HG03565 (cell line): ENCODE results near the gene VAV1.
A peak's percentile ranks its signal among the peaks of the same experiment; 100 is the strongest.
"Not testable (repeated sequence)": the region's sequence is repeated elsewhere in the genome, so short reads cannot be mapped to it uniquely, and the experiment has no call there.

ENCODE experiments used
- ATAC-seq: cut with Tn5 transposase; IDR thresholded peaks from one replicate; pipeline ENCODE4 v1.9.1; 2021; ENCODE audit warnings: mild to moderate bottlenecking, moderate library complexity; ENCODE audit not compliant: unreplicated experiment

The VAV1 gene

GRCh38 chr19:6736917-6737283 is 35.6 kb upstream of the VAV1 start:
- no peak for ATAC-seq

DNA sequence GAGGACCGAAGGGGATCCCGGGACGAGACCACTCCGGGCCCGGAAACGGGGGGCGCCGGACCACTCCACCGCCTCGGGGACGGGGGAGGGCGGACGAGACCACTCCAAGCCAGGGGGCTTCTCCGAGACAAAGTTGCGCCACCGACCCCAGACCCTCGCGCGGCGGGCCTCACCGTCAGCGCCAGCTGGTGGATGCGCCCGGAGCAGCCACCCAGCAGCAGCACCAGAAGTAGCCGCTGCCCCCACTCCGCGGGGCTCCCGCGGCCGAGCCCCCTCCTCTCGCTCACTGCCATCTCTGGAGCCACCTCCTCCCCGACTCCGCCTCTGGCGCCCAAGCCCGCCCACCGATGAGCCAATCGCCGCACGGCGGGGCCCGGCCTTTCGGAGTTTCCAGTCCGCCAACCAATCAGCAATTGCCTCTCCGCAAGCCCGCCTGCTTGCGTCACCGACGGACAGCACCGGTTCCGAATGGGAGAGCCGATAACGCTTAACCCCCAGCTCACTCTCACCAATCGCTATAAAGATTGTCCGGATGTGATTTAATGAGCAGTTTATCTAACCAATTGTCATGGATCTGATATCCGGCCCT is 35.1 kb upstream of the VAV1 start, which contains the start of gene GPR108:
GPR108 (minus strand) TSS at position 297 of the 589 bp plus-strand sequence; CDS start at position 293, 4 bp downstream.
- ATAC-seq, result peak; percentile 58

DNA sequence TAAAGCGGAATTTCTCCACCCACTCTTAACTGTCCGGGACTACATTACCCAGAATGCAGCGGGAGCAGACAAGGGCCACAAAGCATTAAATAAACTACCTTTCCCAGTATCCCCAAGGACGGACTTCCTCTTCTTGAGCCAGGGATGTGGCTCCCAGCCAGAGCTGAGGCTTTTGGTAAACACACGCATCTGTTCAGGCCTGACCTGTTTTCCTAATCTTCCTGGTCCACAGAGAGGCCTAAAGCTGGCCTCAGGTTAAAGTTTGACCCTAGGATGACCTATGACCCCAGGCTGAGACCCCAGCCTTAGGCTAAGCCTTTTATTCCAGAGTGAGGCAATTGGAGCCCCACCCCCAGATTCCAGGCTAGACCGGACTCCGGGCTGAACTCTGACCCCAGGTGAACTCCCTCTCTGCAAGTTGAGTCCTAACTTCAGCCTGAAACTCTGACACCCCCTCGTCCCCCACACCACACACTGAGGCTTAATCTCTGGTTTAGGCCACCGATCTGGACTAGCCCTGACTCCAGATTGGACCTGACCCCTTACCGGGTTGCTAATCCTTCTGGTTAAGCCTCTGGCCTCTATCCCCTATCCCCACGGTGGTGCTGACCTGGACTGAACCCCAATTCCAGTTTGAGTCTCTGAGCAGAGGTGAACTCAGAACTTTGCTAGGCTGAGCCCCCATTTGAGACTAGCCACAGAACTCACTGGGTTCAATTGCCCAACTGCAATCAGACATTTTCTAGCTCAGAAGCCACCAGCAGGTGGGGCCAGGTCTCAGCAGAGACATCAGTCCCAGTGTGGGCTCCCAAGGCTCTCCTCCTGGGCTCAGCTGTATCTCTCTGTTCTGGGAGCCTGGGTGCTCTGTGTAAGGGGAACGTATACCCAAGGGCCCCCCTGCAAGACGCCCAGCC is 34.4 kb upstream of the VAV1 start:
- no peak for ATAC-seq

DNA sequence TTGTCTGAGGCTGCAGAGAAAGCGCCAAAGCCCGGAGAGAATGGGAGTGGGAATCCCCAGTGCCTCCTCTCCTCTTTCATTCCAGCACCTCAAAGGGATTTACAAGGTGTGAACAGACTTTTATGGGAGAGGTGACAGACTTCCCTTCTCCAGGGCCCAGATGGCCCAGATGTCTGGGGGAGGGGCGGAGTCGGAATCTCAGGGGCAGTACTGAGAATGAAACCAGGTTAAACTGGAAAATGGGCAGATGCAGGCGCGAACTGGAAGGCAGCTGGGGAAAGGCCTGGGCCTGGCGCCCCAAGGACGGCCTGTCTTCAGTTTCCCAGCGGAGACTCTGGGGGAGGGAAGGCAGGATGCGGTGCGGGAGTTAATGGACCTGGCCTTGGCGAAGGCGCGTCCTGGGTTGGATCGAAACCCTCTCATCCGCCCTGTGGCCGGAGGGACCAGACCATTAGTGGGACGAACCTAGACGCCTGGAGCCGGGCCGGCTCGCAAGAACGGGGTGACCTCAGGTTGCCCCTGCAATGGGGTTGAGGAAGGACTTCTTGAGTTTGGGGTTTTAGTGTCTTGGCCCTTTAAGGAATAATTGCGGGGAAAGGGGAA is 33.6 kb upstream of the VAV1 start:
- ATAC-seq, result no peak

DNA sequence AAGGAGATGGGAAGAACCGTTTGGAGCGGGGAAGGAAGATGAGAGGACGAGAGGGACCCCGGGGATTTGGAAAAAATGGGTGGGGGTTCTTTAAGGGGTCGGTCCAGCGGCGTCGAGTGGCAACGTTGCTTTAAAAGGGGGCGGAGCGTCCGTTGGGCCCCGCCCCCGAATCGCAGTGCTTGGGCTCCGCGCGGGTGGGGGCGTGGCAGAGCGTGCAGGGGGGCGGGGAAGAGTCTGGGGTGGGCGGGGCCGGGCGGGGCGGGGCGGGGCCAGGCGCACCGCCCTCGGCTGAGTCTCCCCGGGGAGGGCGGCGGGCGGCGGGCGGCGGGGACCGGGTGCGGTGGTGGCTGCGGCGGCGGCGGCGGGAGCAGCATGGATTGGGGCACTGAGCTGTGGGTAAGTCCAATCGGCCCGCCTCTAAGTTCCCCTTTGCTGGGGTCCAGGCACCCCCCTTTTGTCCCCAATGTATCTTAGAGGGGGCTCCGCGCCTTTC is 33.1 kb upstream of the VAV1 start, which contains the start of gene TRIP10:
TRIP10 (plus strand) TSS at position 291 of the 493 bp plus-strand sequence; CDS start at position 373, 82 bp downstream.
- no peak for ATAC-seq

- no peak for ATAC-seq
These were observed 32.5 kb upstream of the VAV1 start for GRCh38 chr19:6739883-6740588.

GRCh38 chr19:6740589-6741343 is 31.7 kb upstream of the VAV1 start:
- no peak for ATAC-seq

DNA sequence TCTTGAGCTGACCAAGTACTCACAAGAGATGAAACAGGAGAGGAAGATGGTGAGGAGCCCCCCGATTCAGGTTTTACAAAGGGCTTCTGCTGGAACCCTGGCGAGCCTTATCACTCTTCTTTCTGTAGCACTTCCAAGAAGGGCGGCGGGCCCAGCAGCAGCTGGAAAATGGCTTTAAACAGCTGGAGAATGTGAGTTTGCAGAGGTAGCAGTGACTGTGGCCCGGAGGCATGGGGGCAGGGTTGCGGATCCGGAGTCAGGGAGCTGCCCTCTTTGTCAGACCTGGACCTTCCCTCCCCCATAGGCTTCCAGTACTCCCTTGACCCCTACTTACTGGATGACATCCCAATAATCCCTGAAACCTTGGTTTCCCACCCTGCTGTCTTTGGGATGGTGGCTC is 29.4 kb upstream of the VAV1 start:
- no peak for ATAC-seq

DNA sequence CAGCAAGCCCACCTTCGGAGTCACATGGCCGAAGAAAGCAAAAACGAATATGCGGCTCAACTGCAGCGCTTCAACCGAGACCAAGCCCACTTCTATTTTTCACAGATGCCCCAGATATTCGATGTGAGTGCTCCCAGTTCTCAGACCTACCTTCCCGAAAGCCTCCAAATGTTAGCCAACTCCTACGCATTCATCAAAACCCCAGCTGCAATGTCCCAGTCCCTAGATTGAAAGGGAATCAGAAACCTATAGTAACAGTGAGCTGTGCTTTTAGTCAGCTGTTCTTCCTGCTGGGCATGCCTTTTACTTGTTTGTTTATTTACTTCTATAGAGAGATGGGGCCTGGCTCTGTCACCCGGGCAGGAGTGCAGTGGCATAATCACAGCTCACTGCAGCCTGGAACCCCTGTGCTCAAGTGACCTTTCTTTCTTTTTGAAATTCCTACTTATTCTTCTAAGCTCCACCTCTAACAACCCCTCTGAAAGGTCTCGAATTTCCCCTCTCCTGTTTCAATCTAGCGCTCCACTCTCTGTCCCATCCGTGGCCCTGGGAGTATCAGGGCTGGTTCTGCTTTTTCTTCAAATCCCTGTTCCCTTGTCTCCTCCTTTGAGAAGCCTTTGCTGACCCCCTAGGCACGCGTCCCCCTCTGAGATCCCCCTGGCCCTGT is 28.7 kb upstream of the VAV1 start:
- ATAC-seq, result no peak

- ATAC-seq, result no peak
These were observed 27.9 kb upstream of the VAV1 start for GRCh38 chr19:6744381-6745301.

GRCh38 chr19:6745965-6746364 is 26.5 kb upstream of the VAV1 start:
- ATAC-seq, result no peak

DNA sequence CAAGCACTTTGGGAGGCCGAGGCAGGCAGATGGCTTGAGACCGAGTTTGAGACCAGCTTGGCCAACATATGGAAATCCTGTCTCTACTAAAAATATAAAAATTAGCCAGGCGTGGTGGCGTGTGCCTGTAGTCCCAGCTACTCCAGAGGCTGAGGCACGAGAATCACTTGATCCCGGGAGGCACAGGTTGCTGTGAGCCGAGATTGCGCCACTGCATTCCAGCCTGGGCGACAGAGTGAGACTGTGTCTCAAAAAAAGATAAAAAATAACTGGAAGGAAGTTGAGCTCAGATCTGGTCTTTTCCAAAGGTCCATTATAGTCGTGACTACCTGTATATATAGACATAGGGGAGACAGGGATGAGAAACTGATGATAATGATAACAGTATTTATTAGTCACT is 24.0 kb upstream of the VAV1 start:
- ATAC-seq, result not testable (repeated sequence)

DNA sequence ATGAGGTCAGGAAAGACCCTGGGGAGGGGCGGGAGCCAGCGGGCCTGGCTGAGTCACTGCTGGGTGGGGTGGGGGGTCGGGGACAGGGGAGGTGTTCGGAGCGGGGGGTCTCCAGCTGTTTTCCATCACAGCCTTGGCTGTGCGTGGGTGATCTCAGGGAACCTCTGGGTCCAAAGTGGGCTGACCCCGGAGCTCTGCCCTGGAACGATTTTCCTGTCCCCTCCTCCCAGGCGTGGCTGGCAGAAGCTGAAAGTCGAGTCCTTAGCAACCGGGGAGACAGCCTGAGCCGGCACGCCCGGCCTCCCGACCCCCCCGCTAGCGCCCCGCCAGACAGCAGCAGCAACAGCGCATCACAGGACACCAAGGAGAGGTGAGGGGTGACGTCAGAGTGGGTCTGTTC is 22.4 kb upstream of the VAV1 start:
- ATAC-seq, result no peak

GRCh38 chr19:6751189-6751588 is 21.3 kb upstream of the VAV1 start:
- no peak for ATAC-seq

DNA sequence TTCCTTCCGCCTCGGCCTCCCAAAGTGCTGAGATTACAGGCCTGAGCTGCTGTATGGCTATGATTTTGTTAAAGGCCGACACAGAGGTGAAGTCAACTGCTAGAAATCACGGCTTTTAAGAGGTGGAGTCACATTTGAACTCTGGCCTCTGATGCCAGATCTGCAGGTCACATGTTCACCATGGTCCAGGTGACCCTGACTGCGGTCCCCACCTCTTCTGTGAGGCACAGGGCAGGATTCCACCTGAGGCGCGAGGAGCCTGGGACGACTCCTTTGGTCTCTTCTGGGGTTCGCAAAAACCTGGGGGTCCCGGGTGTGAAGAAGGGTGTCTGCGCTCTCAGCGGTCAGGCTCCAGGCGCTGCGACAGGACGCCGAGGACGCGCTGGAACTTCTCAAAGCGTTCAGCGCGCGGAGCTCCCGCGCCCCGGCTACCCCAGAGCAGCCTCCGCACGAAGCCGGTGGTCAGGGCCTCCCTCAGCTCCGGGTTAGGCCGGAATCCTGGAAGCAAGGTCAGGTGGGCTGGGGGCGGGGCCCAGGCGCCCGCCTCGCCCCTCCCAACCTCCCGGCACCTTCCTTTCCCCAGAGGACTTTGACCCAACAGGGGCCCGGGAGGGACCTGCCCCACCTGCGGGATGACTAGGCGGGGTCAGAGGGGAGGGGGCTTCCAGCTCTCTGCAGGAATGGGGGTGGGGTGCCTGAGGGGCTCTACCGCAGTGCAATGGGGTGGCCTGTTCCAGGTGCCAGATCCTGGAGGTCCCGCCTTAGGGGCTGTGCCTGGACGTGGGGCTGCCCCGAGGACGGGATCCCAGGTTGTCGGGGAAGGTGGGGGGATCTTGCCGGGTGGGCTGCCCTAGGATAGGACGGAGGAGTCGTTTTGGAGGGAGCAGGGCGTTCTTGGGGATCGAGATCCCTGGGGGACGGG is 20.0 kb upstream of the VAV1 start:
- ATAC-seq, result no peak

DNA sequence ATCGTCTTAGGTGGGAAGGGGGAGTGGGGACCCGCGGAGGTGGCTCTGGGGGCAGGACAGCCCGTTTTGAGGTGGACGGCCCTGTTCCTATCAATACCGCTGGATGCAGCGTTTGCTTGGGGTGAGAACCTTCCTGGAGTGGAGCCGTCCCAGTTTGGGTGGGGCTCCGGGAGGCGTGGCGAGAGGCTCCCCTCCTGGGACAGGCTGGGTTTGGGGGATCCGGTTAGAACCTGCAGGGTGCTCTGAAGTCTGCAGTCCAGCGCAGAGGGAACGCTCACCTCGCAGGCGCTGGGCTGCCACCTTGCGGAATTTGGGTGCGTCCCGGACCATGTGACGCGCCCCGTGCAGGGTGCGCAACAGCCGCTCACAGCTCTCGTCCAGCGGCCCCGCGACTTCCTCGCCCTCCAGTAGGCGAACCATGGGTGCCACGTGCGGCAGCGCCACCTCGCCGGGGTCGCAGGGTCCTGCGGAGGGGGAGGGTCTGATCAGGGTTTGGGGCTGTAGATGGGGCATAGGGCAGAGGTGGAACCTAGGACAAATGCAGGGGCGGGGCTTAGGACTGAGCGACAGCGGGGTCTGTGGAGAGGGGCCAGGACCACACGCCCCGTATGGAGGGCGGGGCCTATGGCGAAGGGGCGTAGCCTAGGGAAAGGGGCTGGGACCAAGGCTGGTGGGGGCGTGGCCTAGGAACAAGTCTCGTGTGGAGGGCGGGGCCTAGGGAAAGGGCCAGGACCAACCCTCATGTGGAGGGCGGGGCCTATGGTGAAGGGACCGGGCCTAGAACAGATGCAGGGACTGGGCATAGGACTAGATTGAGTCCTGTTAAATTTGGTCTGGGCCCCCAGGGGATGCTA is 19.1 kb upstream of the VAV1 start:
- peak; percentile 54 for ATAC-seq

GRCh38 chr19:6754136-6754535 is 18.4 kb upstream of the VAV1 start:
- ATAC-seq, result no peak
